ENCODE measurements around the gene FAM53B. TPM values are rescaled to one million over a fixed set of nuclear protein-coding genes. Genes with fewer than 3 reads are reported as not detected.

Gene FAM53B
- total RNA-seq, 4 donors from 2014 or later = 25.2 to 43.3 (median 34.7) TPM

- Histone ChIP-seq H3K36me3 (no peaks in the 10 kb centered on the region), H3K27me3 (no peaks in the 10 kb centered on the region), H3K4me3 (no peak overlapping the region), H3K27ac (replicated peaks in 1 of 4) (peak overlapping the region in 1 of 4 donors; percentile 68), H3K4me1 (peaks cover 15 to 26% (median 18%) of the 10 kb centered on the region in 4 donors), H3K9me3 (peaks cover 0 to 8% (median 3%) of the 10 kb centered on the region in 4 donors)
- no peak for TF ChIP-seq POLR2A (IDR thresholded peaks at IDR 0.05; ENCODE audit: low read depth)
- TF ChIP-seq POLR2AphosphoS5 (IDR thresholded peaks at IDR 0.05) = no peak
- TF ChIP-seq CTCF (IDR thresholded peaks at IDR 0.05) = no peak
- no peak for TF ChIP-seq EP300 (IDR thresholded peaks at IDR 0.05)
- DNase-seq (ENCODE audit: extremely low spot score) = no peak
- 83% methylated on average over 7 of the region's 11 CpGs for WGBS
- intact Hi-C loops (cut with DNase I) = no loop called here
Observed at GRCh38 chr10:124587811-124588211, 156.4 kb downstream of the FAM53B start.

GRCh38 chr10:124586142-124586541 is 158.0 kb downstream of the FAM53B start:
- DNase-seq (ENCODE audit: extremely low spot score) = no peak

GRCh38 chr10:124579011-124579399 is 165.2 kb downstream of the FAM53B start:
- DNase-seq (ENCODE audit: extremely low spot score) = no peak
- Histone ChIP-seq H3K9me3 (no peaks in the 10 kb centered on the region), H3K4me3 (no peak overlapping the region), H3K36me3 (no peaks in the 10 kb centered on the region), H3K27ac (replicated peaks in 1 of 4) (no peak overlapping the region), H3K4me1 (no peaks in the 10 kb centered on the region), H3K27me3 (no peaks in the 10 kb centered on the region)
- WGBS = 92% methylated on average over 5 of the region's 16 CpGs
- no peak for TF ChIP-seq CTCF (IDR thresholded peaks at IDR 0.05)
- no peak for TF ChIP-seq EP300 (IDR thresholded peaks at IDR 0.05)
- no peak for TF ChIP-seq POLR2A (IDR thresholded peaks at IDR 0.05; ENCODE audit: low read depth)
- no peak for TF ChIP-seq POLR2AphosphoS5 (IDR thresholded peaks at IDR 0.05)
- intact Hi-C loops (cut with DNase I) = no loop called here

More at GRCh38 chr10:124586142-124586541, 158.0 kb downstream of the FAM53B start:
- Histone ChIP-seq H3K27me3 (no peaks in the 10 kb centered on the region), H3K4me1 (peaks cover 15 to 26% (median 18%) of the 10 kb centered on the region in 4 donors), H3K27ac (replicated peaks in 1 of 4) (no peak overlapping the region), H3K4me3 (no peak overlapping the region), H3K36me3 (no peaks in the 10 kb centered on the region), H3K9me3 (peaks cover 0 to under 1% (median 0%) of the 10 kb centered on the region in 4 donors)
- WGBS = 91% methylated on average over 3 of the region's 3 CpGs
- intact Hi-C loops (cut with DNase I) = no loop called here
- TF ChIP-seq POLR2AphosphoS5 (IDR thresholded peaks at IDR 0.05) = no peak
- TF ChIP-seq EP300 (IDR thresholded peaks at IDR 0.05) = no peak
- no peak for TF ChIP-seq POLR2A (IDR thresholded peaks at IDR 0.05; ENCODE audit: low read depth)
- TF ChIP-seq CTCF (IDR thresholded peaks at IDR 0.05) = no peak

GRCh38 chr10:124578231-124579010 is 165.8 kb downstream of the FAM53B start:
- no peaks in the 10 kb centered on the region for H3K36me3 ChIP-seq
- no peak for DNase-seq (ENCODE audit: extremely low spot score)
- H3K9me3 ChIP-seq = no peaks in the 10 kb centered on the region
- no peak overlapping the region for H3K27ac ChIP-seq (replicated peaks in 1 of 4)
- H3K4me3 ChIP-seq = no peak overlapping the region
- H3K4me1 ChIP-seq = no peaks in the 10 kb centered on the region
- 89% methylated on average over 16 of the region's 23 CpGs for WGBS
- intact Hi-C loops (cut with DNase I) = no loop called here
- H3K27me3 ChIP-seq = no peaks in the 10 kb centered on the region
- TF ChIP-seq POLR2AphosphoS5 (IDR thresholded peaks at IDR 0.05) (no peak), POLR2A (IDR thresholded peaks at IDR 0.05; ENCODE audit: low read depth) (no peak)

GRCh38 chr10:124577651-124578050 is 166.5 kb downstream of the FAM53B start:
- Histone ChIP-seq H3K4me3 (no peak overlapping the region), H3K27ac (replicated peaks in 1 of 4) (no peak overlapping the region), H3K9me3 (no peaks in the 10 kb centered on the region), H3K36me3 (no peaks in the 10 kb centered on the region), H3K27me3 (no peaks in the 10 kb centered on the region), H3K4me1 (no peaks in the 10 kb centered on the region)
- no peak for TF ChIP-seq EP300 (IDR thresholded peaks at IDR 0.05)
- no peak for TF ChIP-seq CTCF (IDR thresholded peaks at IDR 0.05)
- no peak for TF ChIP-seq POLR2A (IDR thresholded peaks at IDR 0.05; ENCODE audit: low read depth)
- TF ChIP-seq POLR2AphosphoS5 (IDR thresholded peaks at IDR 0.05) = no peak
- intact Hi-C loops (cut with DNase I) = no loop called here
- 85% methylated on average over 3 of the region's 3 CpGs for WGBS
- no peak for DNase-seq (ENCODE audit: extremely low spot score)

All from esophagus muscularis mucosa (tissue), 4 donors.